ENCODE measurements around the gene ANKHD1.

ANKHD1 gene

GRCh38 chr5:140547508-140548299 is 146.1 kb downstream of the ANKHD1 start, which contains the start of gene EIF4EBP3:
Gene EIF4EBP3, plus strand, starts transcription at chr5:140547662. Its CDS starts 76 bp downstream, at chr5:140547738.
- DNase-seq = peak; percentile 99

GRCh38 chr5:140548300-140548688 is 146.7 kb downstream of the ANKHD1 start:
- no peak for DNase-seq

DNA sequence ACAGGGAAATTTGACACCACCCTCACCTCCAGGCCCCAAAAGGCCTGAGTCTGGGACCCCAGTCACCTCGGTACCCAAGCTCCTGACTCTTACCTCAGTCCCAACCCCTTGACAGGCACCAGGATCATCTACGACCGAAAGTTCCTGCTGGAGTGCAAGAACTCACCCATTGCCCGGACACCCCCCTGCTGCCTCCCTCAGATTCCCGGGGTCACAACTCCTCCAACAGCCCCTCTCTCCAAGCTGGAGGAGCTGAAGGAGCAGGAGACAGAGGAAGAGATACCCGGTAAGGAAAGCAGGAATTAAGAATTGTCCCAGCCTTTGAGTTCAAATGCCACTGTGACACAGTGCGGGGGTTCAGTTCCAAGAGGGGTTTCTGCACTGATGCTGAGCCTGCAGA is 147.2 kb downstream of the ANKHD1 start:
- DNase-seq = no peak

DNA sequence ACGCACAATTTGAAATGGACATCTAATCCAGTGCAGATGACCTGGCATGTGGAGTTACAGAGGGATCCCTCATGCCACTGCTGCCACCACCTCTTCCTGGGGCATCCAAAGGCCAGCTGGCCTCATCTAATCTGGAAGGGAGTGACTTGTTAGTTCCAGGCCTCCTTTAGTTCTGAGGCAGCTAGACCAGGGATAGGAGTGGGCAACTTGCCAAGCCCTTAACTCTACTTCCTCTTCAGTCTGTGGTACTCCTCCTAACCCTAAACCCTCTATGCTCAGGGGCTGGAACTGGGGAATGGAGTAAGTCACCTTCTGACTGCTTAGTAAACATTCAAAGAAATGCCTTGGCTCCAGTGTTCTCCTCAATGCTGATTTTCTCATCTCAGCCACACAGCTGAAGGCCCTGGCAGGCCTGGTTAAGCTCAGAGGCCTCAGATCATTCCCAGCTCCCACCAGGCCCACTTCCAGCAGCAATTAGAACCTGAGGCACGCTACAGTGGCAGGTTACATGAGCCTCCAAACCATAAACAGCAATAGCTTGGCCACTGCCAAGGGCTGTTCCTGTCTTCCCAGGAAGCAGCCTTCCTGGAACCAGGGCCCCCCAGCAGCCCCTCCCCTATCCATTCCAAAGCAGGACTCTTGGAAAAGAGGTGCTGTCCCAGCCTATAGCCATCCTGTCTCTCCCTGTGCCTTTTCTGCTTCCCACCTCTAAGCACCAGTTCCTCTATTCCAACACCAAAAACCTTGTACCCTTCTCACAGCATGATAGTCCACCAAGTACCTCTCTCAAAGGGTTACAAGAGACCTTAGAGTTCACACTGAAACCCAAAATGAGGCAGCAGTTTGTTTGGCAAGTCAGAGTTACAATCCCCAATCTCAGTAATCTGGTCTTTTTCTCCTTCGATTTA is 147.9 kb downstream of the ANKHD1 start:
- DNase-seq = no peak

GRCh38 chr5:140550147-140551079 is 148.8 kb downstream of the ANKHD1 start:
- DNase-seq = no peak

DNA sequence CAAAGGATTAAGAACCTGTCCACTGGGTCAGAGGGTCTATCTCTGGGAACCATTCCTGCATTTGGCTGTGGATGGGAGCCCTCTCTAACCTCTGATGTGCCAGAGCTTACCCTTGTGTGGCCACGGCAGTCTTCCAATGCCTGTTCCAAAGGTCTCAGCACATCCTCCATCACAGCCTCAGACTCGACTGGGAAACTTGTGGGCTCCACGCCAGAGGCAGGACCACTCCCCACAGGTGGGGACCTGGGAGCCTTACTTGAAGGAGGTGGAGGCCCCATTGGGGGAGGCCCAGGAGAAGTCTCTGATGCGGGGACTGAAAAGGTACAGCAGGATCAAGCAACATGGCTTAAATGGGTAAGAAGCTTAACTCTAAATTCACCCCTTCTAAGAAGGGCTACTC is 150.2 kb downstream of the ANKHD1 start:
- DNase-seq = no peak

GRCh38 chr5:140553657-140554056 is 152.0 kb downstream of the ANKHD1 start:
- DNase-seq = no peak

GRCh38 chr5:140554454-140554853 is 152.8 kb downstream of the ANKHD1 start:
- DNase-seq = no peak

GRCh38 chr5:140555747-140556312 is 154.2 kb downstream of the ANKHD1 start:
- no peak for DNase-seq

GRCh38 chr5:140556438-140556837 is 154.8 kb downstream of the ANKHD1 start:
- no peak for DNase-seq

- DNase-seq = peak; percentile 97
These were observed 155.6 kb downstream of the ANKHD1 start, which contains the start of gene SRA1 for GRCh38 chr5:140557136-140557805. Gene SRA1, minus strand, starts transcription at chr5:140557473. Its CDS starts 21 bp downstream, at chr5:140557452.

- DNase-seq = no peak
These were observed 156.3 kb downstream of the ANKHD1 start for GRCh38 chr5:140557965-140558364.

- no peak for DNase-seq
These were observed 156.9 kb downstream of the ANKHD1 start for GRCh38 chr5:140558542-140558941.

DNA sequence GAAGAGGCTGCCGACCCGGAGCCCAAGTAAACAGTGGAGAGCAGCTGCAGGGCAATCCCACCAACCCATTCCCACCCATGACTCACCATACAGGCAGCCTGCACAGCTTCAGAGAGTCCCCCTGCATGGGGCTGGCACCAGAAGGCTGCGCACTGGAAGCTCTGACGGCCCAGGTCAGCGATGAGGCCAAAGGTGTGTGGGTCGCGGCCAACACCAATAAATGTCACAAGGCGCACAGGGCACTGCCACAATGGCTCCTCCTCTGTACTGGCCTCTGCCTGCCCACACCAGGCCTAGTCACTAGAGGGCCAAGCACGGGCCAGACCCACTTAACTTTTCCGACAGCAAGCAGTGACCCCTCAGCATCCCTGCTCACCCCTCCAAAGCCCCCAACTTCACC is 158.6 kb downstream of the ANKHD1 start:
- no peak for DNase-seq

DNA sequence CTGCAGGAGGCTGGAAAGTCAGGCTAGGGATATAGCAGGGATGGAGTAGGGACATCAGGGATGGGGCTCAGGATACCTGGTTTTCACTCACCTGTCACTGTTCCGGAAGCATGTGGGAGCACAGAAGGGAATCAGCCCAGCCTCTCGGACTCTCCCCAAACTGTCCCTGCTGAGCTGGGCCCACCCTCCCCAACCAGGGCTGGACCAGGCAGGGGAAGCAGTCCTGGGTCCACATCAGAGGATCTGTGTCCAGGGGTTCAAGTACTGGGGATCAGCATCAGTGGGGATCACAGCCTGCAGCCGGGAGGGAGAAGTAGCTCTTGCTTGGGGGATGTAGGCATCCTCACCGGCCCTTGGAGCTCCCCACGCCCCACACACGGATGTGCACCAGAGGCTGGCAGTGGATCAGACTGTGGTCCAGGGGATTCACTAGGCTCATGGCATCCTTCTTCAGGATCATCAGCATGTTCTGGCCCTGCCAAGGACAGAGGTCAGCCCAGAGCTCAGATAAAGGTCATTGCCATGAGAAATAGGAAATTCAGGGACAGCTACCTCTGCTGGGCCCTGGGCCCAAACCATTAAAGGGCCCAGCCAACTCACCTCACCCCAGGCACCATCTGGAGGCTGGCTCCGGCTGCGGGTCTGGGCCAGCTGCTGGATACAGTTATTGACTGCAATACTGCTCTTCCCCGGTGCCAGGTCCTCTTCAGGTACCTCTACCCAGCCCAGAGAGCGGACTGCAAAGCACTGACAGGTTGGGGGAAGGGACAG is 160.3 kb downstream of the ANKHD1 start:
- DNase-seq = no peak

DNA sequence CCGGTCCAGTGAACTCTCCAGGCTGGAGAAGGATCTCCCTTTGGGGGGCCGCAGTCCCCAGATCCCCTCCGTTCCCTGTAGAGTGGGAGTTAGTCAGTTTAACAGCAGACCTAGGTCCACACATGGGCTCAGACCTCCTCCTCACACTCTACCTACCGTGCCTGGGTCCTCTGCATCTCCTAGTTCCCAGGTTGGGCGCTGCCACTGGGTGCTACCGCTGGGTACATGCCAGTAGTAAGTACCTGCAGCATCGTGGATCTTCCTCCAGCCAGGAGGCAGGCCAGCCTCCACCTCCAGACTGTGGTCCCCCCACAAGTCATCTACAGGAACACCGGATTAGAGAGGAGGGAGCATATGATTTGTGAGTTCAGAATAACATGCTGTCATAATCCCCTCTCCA is 162.0 kb downstream of the ANKHD1 start:
- no peak for DNase-seq

- DNase-seq = peak; percentile 96
These were observed 162.8 kb downstream of the ANKHD1 start, which contains the start of the genes APBB3 and SLC35A4 for GRCh38 chr5:140564196-140565023. Gene APBB3, minus strand, starts transcription at chr5:140564598. Its CDS starts 353 bp downstream, at chr5:140564245. Gene SLC35A4, plus strand, starts transcription at chr5:140564828. Its CDS starts 2,342 bp downstream, at chr5:140567170.

DNA sequence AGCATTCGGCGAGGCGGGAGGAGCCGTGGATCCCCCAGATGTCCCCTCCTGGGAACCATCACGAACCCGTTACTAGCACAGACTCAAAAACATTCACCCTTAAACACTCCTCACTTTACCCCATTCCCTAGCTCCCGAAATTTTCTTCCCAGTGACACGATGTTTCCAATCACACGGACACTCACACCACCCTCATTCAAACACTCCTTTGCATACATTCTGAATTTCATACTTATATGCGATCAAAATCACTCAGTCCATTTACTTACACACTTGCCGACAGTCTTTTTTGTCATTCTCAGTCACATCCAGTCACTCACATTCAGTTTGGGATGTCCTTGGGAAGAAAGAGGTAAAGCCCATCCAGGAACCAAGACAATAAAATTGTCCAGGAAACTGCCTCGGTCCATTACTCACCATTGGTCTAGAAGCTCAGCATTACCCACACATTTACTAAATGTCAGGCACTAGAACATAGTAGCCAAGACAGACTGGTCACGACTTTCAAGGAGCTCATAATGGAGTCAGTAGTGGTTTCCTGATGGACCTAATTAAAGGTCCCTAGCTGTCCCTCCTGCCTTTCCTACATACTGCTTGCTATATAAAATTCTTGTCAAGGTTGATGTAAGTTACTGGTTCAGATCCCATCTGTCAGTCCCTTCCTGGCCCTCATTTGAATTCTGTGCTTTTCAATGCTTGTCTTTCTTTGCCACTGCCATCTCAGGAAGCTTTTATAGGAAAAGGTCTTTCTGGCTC is 163.6 kb downstream of the ANKHD1 start:
- DNase-seq = no peak

DNA sequence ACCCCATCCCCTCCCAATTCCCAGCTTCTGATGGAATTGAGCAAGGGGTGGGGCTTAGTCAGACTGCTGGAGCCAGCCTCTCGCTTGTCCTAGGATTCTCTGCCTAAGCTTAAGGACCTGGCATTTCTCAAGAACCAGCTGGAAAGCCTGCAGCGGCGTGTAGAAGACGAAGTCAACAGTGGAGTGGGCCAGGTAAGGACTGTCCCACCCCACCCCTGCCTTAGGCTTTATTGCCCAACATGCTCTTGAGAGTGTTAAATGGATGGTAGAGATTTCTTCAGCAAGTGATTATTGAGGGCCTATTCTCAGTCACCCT is 164.1 kb downstream of the ANKHD1 start:
- DNase-seq = no peak
